IPS-20b (cell line): Measurements from ENCODE around the gene AHNAK2.

Experiments
- H3K27ac ChIP-seq: one replicate; pipeline ENCODE4 v1.5.1; 2013; ENCODE audit warnings: low read length
- H3K27me3 ChIP-seq: 2 replicates; pipeline ENCODE4 v1.6.1; 2013; ENCODE audit warnings: mild to moderate bottlenecking, low read length, inconsistent platforms; ENCODE audit not compliant: insufficient read depth
- H3K36me3 ChIP-seq: 2 replicates; pipeline ENCODE4 v1.6.1; 2013; ENCODE audit warnings: low read depth, mild to moderate bottlenecking, inconsistent platforms, low read length, moderate library complexity; ENCODE audit not compliant: insufficient read depth
- H3K4me1 ChIP-seq: 2 replicates; pipeline ENCODE4 v1.6.1; 2013; ENCODE audit warnings: mild to moderate bottlenecking, control low read depth, inconsistent platforms, low read length, moderate library complexity; ENCODE audit not compliant: insufficient read depth
- H3K4me3 ChIP-seq: 2 replicates; pipeline ENCODE4 v1.5.1; 2013; ENCODE audit warnings: mild to moderate bottlenecking, low read length, inconsistent platforms
- H3K9ac ChIP-seq: 2 replicates; pipeline ENCODE4 v1.6.1; 2013; ENCODE audit warnings: low read depth, mild to moderate bottlenecking, inconsistent platforms, low read length, moderate library complexity
- H3K9me3 ChIP-seq: 2 replicates; pipeline ENCODE4 v1.6.1; 2013; ENCODE audit warnings: mild to moderate bottlenecking, low read depth, low read length, inconsistent platforms; ENCODE audit not compliant: insufficient read depth

Gene AHNAK2

DNA sequence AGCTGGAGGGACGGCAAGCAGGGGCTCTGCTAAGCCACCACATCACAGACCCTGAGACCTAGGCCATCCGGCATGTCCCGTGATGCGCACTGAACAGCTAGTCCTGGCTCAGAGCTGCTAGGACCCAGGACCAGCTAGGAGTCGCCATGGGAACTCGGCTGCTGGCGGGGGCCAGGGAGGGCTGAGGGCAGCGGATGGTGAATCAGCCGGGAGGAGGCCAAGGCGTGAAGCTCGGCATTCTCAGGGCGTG is 5.1 kb downstream of the AHNAK2 start:
- no peak overlapping the region for H3K9ac ChIP-seq
- peaks cover 4% of the 10 kb centered on the region for H3K4me1 ChIP-seq
- H3K27ac ChIP-seq = no peak overlapping the region
- no peaks in the 10 kb centered on the region for H3K9me3 ChIP-seq
- H3K27me3 ChIP-seq = peaks cover 34% of the 10 kb centered on the region
- no peaks in the 10 kb centered on the region for H3K36me3 ChIP-seq
- H3K4me3 ChIP-seq = no peak overlapping the region

DNA sequence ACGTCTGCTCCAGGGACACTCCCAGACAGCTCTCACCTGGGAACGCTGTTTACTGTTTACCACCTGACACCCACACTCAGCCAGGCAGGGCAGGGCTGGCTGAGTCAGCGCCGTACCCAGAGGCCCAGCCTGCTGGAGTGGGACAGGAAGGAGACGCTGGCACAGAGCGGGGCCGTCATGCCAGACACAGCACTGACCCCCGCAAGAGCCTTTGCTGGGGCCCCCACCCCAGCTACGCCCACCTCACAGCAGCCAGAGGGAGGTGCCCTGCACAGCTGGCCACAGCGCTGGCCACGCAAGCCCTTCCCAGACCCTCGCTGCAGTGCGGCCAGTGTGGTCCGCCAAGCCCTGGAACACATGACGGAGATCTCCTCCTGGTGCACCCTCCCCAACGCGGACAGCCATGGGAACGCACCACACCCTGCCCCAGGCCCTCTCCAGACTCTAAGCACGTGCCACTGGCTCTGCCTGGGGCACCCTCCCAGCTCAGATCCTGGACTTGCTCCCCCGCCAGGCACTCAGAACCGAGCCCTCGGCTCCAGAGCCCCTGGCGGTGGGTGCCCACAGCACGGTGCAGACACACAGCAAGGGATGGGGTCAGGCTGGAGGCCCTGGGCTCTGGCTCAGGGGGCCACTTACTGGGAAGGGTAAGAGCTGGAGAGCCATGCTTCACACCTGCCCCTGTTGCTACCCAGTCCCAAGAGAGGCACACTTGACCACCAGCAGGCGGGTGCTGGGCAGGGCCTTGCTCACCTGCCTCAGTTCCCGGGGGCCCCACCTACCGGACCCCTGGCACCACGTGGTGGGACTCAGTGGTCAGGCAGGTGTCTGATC is 5.7 kb downstream of the AHNAK2 start:
- H3K4me1 ChIP-seq = peaks cover 7% of the 10 kb centered on the region
- no peaks in the 10 kb centered on the region for H3K9me3 ChIP-seq
- no peak overlapping the region for H3K27ac ChIP-seq
- no peaks in the 10 kb centered on the region for H3K36me3 ChIP-seq
- H3K4me3 ChIP-seq = no peak overlapping the region
- H3K27me3 ChIP-seq = peaks cover 34% of the 10 kb centered on the region
- no peak overlapping the region for H3K9ac ChIP-seq

DNA sequence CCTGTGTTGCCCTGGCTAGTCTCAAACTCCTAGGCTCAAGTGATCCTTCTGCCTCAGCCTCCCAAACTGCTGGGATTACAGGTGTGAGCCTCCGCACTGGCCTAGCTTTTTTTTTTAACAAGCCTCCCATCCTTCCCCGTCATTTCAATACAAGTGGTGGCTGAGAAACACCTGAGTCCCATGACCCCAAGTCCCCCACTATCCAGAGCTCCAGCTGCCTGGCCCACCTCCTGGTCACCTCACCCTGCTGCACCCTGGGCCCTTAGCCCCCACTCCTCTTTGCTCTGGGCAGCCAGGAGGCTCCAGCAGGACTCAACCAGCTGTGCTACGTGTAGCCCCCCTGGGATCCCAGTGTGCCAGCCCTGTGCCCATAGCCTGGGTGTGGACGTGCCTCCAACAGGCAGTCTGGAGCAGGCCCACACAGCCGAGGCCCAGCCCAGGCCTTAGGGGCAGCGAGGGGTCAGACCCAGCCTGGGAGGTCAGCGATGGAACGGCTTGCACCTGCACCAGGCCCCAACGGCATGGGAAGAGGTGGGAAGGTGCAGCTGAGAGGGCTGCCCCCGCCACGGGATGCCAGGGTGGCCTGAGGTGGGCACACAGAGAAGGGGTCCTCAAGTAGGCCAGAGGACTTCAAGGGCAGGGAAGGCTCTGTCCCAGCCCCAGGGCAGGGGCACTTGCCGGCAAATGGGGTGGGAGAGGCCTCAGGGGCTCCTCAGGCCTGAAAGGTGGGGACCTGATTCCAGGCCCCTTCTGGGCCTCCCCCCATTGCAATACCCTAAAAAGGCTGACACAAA is 6.5 kb downstream of the AHNAK2 start:
- H3K27ac ChIP-seq = no peak overlapping the region

DNA sequence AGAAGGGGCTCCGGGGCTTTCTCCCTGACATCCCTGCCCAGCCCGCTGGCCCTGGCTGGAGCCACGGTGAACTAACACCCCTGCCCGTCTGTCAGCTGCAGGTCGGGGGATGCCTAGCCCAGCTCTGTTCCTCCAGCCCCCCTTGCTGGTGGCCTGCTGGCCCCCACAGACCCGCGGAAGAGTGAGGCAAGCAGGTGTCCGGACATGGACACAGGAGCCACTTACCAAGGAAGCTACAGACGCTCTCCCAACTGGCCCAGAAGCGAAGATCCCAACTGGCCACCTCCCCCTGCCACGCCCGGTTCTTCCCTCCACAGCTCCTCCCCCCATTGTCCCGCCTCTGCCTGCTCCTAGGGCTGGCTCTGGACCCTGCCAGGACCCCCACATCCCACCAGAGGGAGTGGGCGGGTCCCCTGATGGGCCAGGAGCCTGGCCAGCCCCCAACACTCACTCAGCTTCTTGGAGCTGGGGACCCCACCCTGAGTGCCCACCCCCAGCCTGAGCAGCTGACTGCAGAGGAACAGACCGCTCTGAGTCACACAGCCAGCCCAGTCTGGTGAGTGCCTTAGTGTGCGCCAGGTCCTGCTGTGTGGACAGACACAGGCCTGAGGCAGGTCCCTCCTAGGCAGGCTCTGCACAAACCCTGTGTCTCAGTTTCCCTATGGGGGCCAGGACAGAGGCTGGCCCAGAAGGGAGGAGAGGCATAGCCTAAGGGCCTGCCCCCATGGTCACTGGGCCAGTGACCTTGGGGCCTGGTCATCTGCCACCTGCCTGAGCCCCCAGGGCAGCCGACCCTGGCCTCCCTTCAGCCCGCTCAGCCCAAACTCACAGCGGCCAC is 7.7 kb downstream of the AHNAK2 start:
- H3K36me3 ChIP-seq = no peaks in the 10 kb centered on the region
- peaks cover 10% of the 10 kb centered on the region for H3K4me1 ChIP-seq
- peaks cover 36% of the 10 kb centered on the region for H3K27me3 ChIP-seq
- H3K4me3 ChIP-seq = no peak overlapping the region
- no peak overlapping the region for H3K27ac ChIP-seq
- no peak overlapping the region for H3K9ac ChIP-seq
- H3K9me3 ChIP-seq = no peaks in the 10 kb centered on the region

More for the DNA sequence above, 6.5 kb downstream of the AHNAK2 start:
- Histone ChIP-seq H3K36me3 (no peaks in the 10 kb centered on the region), H3K27me3 (peaks cover 34% of the 10 kb centered on the region), H3K9ac (no peak overlapping the region), H3K4me3 (no peak overlapping the region), H3K9me3 (no peaks in the 10 kb centered on the region), H3K4me1 (peaks cover 10% of the 10 kb centered on the region)

DNA sequence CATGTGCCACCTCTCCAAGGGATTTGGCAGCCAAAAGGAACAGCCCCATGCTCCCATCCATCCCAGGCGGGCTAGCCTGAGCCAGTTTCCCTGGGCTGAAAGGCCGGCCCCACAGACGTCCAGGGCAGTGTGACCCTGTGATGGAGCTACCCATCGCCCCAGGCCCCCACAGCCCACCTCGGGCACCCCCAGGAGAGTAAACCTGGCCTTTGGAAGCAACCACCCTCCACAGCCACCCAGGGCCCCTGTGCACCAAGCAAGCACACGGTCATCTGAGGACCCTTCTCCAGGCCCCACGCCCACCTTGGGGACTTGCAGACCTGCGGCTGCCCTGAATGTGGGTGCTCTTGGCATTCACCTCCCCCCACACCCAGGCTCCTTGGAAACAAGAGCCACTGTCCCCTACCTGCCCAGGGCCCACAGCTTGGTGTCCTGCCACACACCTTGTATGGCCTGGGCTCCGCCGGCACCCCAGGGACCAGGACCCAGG is 8.4 kb downstream of the AHNAK2 start:
- no peak overlapping the region for H3K9ac ChIP-seq
- H3K27ac ChIP-seq = no peak overlapping the region
- H3K4me1 ChIP-seq = peaks cover 10% of the 10 kb centered on the region
- H3K9me3 ChIP-seq = no peaks in the 10 kb centered on the region
- H3K36me3 ChIP-seq = no peaks in the 10 kb centered on the region
- H3K27me3 ChIP-seq = peaks cover 36% of the 10 kb centered on the region
- H3K4me3 ChIP-seq = no peak overlapping the region

DNA sequence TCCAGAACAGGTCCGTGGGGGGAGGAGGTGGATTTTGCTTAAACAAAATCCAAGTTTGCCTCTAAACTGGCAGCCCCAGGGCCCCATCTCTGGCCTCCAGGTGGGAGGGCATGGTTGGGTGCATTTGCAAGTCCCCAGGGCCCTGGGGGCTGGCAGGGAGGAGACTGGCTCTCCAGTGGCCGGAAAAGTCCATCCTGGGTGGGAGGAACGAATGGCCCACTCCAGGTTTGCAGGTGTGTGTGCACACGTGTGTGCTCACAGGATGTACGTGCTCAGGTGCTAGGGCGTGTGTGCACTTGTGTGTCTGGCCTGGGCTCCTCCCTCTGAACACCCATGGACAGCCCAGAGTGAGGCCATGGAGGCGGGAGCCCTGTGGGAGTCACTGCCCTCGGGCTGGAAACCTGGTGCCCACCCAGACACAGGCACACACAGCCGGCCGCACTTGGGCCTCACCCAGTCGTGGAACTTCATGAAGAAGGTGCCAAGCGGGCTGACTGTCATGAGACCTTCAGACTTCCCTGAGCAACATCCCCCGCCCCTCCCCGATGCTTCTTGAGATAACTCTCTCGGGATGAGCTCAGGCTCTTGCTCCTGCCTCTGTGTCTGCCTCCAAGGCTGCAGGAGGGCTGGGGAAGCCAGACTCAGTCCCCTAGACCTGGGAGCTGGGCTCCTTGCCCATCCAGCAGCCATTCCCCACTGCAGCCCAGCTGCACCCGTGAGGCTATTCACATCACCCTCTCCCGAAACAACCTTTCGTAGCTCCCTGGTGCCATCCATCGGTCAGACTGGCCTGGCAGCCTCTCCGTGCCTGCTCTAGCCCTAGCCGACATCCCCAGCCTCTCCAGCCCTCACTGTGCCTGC is 9.4 kb downstream of the AHNAK2 start:
- peak overlapping the region; percentile 61; the same call in 1 of the 2 replicates for H3K4me3 ChIP-seq
- H3K27ac ChIP-seq = no peak overlapping the region
- peaks cover 10% of the 10 kb centered on the region; the same call in 1 of the 2 replicates for H3K4me1 ChIP-seq
- H3K9ac ChIP-seq = no peak overlapping the region
- H3K27me3 ChIP-seq = peaks cover 36% of the 10 kb centered on the region
- no peaks in the 10 kb centered on the region for H3K36me3 ChIP-seq
- H3K9me3 ChIP-seq = no peaks in the 10 kb centered on the region

DNA sequence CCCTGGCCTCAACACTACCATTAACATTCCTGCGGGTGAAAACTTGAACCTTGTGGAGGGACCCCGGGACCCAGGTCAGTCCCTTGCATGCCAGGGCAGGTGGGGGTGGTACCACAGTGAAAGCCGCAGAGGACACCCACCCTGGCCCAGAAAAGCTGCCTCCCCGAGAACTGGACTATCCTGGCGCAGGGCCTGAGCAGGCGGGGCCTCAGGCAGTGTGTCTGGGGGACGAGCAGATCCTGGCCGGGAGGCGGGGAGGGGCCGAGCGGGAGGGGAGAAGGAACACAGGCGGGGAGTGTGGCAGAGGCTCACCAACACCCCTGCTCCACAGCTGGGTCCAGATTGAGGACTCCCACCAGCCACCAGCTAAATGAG is 10.0 kb downstream of the AHNAK2 start:
- Histone ChIP-seq H3K9me3 (no peaks in the 10 kb centered on the region), H3K4me3 (peak overlapping the region; percentile 61; the same call in 1 of the 2 replicates), H3K9ac (no peak overlapping the region; the same call in 1 of the 2 replicates), H3K36me3 (no peaks in the 10 kb centered on the region), H3K27me3 (peaks cover 36% of the 10 kb centered on the region), H3K27ac (no peak overlapping the region), H3K4me1 (peaks cover 10% of the 10 kb centered on the region; the same call in 1 of the 2 replicates)

DNA sequence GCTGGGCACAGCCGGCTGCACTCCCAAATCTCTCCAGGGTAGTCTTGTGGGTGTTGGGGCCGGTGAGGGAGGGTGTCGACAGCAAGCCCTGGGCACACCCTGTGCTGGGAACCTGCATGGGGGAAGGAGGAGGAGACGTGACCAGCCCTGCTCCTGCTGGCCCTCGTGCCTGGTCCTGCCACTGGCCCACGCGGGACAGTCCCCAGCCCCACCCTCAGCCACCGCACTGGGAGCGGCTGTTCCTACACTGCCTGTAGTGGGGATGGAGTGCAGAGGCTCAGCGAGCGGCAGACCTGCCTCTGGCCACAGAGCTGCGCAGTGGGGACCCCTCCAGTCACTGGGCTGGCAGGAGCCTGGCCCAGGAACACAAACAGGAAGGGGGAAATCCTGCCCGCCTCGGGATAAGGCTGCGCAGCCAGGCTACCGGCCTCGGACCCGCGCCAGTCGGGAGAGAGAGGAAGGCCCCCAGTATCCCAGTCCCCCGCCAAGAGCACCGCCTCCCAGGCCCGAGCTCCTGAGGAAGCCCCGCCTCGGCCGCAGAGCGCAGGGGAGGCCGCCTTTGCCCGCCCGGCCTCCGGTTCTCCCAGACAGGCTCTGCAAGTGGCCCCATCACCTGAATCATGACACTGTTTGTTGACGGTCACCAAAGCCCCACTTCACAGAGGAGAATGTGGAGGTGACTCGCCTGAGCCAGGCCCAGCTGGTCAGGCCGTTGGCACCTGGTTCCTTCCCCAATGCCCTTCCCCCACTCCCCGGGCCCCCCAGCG is 10.6 kb downstream of the AHNAK2 start:
- Histone ChIP-seq H3K4me1 (peaks cover 10% of the 10 kb centered on the region; the same call in 1 of the 2 replicates), H3K27me3 (peaks cover 36% of the 10 kb centered on the region), H3K9ac (no peak overlapping the region; the same call in 1 of the 2 replicates), H3K9me3 (no peaks in the 10 kb centered on the region), H3K27ac (no peak overlapping the region), H3K4me3 (peak overlapping the region; percentile 61), H3K36me3 (no peaks in the 10 kb centered on the region)

DNA sequence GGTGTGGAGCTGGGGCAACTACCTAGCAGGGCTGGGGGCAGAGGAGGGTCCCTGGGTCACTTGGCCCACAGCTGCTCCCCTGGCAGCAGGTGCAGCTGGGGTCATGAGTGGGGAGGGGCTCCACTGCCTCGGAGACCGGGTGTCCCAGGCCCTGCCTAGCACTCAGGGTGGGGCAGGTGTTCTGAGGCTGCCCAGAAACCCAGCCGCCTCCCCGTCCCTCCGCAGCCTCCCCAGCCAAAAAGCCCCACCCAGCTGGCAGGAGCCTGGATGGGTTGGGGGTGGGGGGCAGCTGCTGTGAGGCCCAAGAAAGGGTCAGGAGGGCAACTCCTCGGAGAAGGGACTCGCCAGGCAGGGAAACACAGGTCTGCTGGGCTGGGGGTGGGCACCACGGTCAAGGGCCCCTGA is 11.2 kb downstream of the AHNAK2 start:
- H3K4me1 ChIP-seq = peaks cover 10% of the 10 kb centered on the region; the same call in 1 of the 2 replicates
- H3K9ac ChIP-seq = no peak overlapping the region
- H3K27ac ChIP-seq = no peak overlapping the region
- no peaks in the 10 kb centered on the region for H3K9me3 ChIP-seq
- H3K36me3 ChIP-seq = no peaks in the 10 kb centered on the region
- peaks cover 36% of the 10 kb centered on the region for H3K27me3 ChIP-seq
- H3K4me3 ChIP-seq = peak overlapping the region; percentile 61; the same call in 1 of the 2 replicates

DNA sequence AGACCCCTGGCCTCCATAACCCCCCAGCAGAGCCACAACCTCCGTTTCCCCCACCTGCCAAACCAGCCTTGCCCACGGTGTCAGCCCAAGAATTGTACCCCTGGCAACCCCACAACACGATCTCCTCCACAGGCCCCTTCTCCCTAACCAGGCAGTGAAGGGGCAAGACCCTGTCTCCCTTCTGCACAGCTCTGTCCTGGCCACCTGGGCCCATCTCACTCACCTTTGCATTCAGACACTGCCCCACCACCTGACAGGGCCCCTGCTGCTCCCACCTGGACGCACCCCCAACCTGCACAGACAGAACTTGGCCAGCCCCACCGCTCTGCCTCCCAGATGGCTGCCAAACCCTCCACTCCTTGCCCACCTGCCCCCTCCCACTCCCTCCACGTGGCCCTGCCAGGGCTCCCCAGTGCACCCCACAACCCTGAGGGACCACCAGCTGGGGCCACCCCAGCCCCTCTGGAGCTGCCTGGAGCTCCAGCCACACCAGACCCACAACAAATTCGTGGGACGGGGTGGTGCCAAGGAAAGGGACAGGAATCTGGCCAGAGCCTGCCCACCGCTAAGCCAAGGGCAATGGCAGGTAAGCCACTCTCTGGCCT is 11.8 kb downstream of the AHNAK2 start:
- Histone ChIP-seq H3K9me3 (no peaks in the 10 kb centered on the region), H3K9ac (no peak overlapping the region), H3K27ac (no peak overlapping the region), H3K27me3 (peaks cover 36% of the 10 kb centered on the region), H3K4me1 (peaks cover 10% of the 10 kb centered on the region; the same call in 1 of the 2 replicates), H3K36me3 (no peaks in the 10 kb centered on the region), H3K4me3 (no peak overlapping the region)
